Activated CD4-positive, alpha-beta T cell treated with anti-CD3 and anti-CD28 coated beads for 4 hours (primary cell): ENCODE measurements around the gene ZNF217.
A peak's percentile ranks its signal among the peaks of the same experiment; 100 is the strongest.
"Not testable (repeated sequence)": the region's sequence is repeated elsewhere in the genome, so short reads cannot be mapped to it uniquely, and the experiment has no call there.

Experiments used
- DNase-seq, 2 donors: peaks; one replicate each; pipeline ENCODE4 v3.0.0-alpha.2; 2020

The ZNF217 gene

DNA sequence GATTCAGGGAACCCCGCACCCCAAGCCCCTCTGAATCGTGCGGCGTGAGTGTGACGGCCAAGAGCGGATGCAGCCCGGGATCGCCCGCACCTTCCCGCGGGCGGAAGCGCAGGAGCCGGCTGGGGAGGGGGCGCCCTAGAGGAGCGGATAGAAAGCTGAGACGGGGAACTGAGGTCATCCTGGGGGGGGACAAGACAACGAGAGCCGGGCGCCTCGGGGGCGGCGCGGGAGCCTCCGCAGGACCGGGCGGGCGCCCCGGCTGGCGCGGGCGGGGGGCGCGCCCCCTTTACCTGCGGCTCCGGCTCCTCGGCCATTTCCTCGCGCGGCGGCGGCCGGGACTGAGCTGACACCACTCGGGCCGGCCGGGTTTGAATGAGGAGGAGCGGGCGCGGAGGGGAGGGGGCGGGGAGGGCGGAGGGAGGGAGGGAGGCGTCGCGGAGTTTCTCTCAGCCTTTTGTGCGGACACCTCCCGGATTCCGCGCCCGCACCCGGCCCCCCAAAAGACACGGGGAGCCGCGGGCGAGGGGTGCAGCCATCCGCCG, at the start of gene ZNF217:
ZNF217 (minus strand) TSS at position 374 of the 542 bp plus-strand sequence. CDS start 11,013 bp downstream, outside the sequence.
- DNase-seq = peak; percentile 62 to 76

DNA sequence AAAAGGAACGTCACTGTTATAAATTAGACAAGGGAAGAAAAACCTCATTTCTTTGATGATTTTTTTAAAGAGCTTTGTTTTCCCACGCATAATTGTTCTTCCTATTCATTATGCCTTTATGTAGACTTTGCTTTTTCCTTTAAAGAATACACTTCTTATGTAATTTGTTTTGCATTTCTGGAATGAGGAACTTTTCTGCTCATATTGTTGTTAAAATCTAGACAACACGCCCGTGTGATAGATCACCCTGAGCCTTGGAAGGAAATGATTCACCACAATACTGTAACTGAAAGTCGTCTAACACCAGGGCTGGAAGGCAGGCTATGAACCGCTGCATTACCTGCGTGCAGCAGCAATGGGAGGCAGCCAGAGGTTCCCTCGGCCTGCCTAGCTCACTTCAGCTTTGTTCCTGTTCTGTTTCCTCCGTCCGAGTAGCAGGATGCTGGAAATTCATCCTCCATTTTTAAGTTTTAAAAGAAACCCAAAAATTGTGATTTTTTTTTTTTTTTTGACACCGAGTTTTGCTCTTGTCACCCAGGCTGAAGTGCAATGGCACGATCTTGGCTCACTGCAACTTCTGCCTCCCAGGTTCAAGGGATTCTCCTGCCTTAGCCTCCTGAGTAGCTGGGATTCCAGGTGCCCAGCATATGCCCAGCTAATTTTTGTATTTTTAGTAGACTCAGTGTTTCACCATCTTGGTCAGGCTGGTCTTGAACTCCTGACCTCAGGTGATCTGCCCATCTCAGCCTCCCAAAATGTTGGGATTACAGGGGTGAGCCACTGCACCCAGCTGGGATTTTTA, 49.6 kb upstream of the ZNF217 start:
- DNase-seq = peak; percentile 61 to 68

DNA sequence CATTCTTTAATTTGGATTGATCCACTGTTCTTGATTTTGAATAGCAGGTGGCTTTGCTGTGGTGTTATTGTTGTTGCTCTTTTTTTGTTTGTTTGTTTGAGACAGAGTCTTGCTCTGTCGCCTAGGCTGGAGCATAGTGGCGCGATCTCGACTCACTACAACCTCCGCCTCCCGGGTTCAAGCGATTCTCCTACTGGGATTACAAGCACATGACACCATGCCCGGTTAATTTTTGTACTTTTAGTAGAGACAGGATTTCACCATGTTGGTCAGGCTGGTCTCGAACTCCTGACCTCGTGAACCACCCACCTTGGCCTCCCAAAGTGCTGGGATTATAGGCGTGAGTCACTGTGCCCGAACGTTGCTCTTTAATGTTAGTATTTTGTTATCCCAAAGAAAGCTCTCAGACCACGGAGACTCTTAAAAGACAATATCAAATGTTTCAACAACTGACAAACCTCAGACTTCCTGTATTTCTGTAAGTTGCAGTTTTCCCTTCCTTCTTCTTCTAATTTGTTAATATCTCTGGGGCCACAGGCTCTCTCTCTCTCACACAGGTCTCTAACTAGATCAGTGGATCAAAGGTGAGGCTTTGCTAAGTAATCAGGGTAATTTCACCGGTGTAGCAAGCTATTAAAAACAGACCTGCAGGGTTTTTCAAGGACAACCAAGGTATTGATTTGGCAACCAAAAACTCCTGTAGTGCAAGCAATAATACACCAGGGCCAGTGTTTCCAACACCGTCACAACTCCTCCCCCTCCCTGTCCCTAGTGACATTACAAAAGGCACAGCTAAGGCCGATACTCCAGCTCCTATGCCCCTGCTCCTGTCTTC, 48.8 kb upstream of the ZNF217 start:
- DNase-seq = peak; percentile 28 to 33

DNA sequence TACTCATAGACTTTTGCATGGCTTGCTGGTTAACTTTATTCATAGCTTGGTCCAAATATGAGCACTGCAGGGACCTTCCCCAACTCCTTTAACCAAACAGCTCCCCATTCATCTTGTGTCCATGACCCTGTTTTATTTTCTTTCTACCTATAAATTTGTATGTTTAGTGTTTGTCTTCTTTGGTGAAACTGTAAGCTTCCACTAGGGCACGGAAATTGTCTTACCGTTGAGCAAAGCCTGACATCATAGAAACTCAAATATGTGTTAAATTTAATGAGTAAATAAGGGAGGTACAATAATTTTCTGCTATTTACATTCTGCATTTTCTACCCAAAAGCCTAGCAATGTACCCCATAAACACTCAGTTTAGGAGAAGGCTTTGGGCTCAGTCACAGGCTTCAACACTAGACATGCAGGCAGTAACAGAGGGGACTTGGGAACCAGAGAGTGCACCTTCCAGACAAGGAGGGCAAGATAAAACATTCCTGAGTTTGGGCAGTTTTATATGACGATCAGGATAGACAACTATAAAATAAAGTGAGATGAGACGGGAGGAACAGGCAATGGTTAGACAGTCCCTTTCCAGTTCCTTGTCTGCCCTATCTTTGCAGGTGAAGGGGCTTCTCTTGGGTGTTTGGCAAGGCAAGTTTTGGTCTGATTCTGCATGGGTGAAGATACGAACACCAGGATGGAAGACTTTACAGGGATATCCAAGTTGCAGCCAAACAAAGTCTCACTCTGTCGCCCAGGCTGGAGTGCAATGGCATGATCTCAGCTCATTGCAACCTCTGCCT, 46.2 kb upstream of the ZNF217 start:
- DNase-seq = no peak

DNA sequence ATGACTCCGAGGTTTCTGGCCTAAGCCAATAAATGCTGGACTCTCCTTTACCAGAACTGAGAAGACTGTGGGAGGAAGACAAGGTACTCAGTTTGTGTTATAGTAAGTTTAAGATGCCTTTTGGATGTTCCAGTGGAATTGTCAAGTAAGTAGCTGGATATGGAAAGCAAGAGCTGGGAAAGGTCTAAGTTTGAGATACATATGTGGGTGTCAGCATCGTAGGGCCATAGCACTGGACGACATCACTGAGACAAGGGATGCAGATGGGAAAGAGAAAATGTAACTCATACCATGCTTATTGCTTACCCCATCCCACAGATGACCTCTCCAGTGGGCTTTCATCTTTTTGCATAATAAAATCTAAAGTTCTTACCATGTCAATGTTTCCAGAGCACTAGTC, 45.5 kb upstream of the ZNF217 start:
- DNase-seq = no peak

DNA sequence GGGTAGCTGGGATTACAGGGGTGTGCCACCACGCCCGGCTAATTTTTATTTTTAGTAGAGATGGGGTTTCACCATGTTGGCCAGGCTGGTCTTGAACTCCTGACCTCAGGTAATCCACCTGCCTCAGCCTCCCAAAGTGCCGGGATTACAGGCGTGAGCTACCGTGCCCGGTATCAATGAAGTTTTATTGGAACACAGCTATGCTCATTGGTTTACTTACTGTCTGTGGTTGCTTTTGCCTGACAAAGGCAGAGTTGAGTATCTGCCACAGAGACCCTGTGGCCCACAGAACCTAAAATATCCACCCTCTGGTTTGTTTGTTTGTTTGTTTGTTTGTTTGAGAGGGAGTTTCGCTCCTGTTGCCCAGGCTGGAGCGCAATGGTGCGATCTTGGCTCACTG, 43.7 kb upstream of the ZNF217 start:
- not testable (repeated sequence) for DNase-seq

DNA sequence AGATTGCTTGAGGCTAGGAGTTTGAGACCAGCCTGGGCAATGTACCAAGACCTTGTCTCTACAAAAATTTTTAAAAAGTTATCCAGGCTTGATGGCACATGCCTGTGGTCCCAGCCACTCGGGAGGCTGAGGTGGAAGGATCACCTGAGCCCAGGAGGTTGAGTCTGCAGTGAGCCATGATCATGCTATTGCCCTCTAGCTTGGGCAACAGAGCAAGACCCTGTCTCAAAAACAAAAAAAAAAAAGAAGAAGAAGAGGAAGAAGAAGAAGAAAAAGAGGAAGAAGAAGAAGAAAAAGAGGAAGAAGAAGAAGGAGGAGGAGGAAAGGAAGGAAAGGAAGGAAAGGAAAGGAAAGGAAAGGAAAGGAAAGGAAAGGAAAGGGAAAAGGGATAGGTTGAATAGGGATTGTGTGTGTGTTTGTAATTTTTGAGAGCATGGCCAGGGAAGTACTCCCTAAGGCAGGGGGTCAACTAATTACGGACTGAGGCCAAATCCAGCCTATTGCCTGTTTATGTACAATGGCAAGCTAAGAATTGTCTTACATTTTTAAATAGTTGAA, 43.0 kb upstream of the ZNF217 start:
- no peak for DNase-seq

DNA sequence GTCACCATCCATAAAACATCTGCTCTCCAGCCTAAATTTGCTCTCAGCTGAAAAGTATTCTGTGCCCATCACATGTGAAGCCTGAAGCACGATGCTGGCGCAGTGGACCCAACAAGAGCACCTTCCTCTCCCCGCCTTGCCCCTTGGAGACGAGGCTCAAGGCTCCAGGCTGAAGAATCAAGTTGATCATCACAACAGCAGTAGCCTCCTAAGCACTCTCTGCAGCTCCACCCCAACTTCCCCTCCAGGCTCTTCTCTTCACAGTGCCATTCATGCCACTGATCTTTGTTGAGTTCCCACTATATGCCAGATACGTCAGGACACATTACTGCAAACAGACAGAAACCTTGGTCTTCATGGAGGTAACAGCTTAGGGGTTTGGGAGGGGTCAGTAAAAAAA, 41.6 kb upstream of the ZNF217 start:
- DNase-seq = no peak

DNA sequence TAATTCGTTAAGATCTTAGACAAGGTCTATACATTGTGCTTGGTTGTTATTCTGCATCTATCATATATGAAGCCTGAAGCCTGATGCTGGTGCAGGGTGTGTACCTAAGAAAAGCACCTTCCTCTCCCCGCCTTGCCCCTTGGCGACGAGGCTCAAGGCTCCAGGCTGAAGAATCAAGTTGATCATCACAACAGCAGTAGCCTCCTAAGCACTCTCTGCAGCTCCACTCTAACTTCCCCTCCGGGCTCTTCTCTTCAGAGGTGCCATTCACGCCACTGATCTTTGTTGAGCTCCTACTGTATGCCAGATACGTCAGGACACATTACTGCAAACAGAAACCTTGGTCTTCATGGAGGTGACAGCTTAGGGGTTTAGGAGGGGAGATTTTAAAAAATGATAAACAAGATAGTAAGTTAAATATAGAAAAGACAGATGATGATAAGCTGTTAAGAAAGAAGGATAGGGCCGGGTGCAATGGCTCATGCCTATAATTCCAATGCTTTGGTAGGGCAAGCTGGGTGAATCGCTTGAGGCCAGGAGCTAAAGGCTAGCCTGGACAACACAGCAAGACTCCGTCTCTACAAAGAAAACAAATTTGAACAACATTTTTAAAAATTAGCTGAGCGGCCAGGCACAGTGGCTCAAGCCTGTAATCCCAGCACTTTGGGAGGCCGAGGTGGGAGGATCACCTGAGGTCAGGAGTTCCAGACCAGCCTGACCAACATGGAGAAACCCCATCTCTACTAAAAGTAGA, 38.4 kb upstream of the ZNF217 start:
- DNase-seq = no peak

DNA sequence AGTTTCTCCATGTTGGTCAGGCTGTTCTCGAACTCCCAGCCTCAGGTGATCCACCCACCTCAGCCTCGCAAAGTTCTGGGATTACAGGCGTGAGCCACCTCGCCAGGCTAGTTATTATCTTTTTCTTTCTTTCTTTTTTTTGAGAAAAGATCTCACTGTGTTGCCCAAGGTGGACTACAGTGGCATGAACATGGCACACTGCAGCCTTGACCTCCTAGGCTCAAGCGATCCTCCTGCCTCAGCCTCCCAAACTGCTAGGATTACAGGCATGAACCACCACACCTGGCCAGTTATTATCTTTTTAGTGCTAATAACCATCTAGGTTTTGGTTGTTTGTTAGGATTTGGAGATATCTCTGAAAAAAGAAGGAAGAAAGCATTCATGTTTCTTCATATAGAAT, 35.8 kb upstream of the ZNF217 start:
- no peak for DNase-seq

DNA sequence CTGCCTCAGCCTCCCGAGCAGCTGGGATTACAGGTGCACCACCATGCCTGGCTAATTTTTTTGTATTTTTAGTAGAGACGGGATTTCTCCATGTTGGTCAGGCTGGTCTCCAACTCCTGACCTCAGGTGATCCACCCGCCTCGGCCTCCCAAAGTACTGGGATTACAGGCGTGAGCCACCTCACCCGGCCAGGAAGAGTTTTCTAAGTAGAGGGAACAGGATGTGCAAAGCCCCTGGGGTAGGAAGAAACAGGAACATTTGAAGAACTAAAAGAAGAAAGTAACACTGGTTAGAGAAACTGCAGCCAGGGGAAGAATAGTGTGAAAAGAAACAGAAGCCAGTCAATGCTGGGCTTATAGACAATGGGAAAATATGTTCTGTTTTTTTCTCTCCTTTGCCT, 35.1 kb upstream of the ZNF217 start:
- not testable (repeated sequence) for DNase-seq

DNA sequence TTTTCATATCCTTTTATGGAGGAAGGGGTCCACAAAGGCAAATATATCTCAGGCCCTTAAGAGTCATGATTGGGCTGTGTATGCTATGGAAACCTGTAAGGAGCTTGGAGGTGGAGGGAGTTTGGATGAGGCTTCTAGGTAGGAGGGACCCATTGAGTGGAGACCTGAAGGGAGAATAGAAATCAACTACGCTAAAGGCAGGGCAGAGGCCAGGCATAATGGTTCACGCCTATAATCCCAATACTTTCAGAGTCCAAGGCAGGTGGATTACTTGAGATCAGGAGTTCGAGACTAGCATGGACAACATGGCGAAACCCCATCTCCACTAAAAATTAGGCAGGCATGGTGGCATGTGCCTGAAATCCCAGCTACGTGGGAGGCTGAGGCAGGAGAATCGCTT, 34.4 kb upstream of the ZNF217 start:
- DNase-seq = no peak

DNA sequence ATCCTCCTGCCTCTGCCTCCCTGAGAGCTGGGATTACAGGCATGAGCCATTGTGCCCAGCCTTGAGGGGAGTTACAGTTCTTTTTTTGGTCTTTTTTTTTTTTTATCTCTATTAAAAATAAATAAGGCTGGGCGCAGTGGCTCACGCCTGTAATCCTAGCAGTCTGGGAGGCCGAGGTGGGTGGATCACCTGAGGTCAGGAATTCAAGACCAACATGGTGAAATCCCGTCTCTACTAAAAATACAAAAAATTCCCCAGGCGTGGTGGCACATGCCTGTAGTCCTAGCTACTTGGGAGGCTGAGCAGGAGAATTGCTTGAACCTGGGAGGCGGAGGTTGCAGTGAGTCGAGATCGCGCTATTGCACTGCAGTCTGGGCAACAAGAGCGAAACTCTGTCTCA, 33.4 kb upstream of the ZNF217 start:
- DNase-seq = not testable (repeated sequence)

DNA sequence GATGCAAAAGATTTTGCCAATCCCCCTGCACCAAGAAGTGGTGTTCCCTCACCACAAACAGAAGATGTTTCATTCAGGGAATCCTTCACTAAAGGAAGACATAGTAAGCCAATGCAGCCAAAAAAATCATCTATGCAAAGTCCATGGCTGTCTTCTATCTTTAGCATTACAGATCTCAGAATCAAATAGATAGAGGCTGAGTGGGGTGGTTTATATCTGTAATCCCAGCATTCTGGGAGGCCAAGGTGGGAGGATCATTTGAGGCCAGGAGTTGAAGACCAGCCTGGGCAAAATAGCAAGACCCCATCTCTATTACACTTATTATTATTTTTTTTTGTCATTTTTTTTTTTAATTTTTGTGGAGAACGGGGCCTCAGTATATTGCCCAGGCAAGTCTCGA, 32.9 kb upstream of the ZNF217 start:
- DNase-seq = no peak

DNA sequence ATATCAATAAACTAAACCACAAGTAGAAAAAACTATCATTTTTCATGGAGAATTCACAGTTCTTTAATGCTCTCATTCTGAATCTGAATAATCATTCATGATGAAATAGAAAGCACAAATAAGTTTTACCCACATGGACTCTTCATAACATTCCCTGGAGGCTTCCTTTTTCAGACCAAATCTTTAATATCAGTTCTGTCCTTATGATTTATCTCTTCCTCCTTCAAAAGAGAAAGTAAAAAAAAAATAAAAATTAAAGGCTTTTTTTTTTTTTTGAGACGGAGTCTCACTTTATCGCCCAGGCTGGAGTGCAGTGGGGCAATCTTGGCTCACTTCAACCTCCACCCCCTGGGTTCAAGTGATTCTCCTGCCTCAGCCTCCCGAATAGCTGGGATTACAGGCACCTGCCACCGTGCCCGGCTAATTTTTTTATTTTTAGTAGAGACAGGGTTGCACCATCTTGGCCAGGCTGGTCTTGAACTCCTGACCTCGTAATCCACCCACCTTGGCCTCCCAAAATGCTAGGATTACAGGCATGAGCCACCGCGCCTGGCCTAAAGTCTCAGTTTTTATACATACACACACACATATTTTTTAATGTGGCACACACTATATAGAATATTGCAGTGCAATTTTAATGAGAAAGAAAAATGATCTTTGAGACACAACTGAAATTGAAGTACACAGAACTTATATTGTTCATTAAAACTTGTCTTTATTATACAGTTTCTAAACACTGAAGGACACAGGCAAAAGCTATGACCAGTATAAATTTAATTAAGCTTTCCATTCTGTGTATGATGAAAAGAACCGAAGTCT, 31.9 kb upstream of the ZNF217 start:
- DNase-seq = no peak

DNA sequence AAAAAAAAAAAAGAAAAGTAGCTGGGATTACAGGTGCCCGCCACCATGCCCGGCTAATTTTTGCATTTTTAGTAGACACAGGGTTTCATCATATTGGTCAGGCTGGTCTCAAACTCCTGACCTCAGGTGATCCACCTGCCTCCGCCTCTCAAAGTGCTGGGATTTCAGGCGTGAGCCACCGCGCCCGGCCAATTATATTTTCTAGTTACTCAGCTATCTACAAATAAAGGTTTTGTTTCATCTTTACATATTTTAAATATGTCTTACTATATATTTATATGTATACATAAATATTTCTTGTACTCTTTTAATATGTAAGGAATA, 31.2 kb upstream of the ZNF217 start:
- DNase-seq = not testable (repeated sequence)

DNA sequence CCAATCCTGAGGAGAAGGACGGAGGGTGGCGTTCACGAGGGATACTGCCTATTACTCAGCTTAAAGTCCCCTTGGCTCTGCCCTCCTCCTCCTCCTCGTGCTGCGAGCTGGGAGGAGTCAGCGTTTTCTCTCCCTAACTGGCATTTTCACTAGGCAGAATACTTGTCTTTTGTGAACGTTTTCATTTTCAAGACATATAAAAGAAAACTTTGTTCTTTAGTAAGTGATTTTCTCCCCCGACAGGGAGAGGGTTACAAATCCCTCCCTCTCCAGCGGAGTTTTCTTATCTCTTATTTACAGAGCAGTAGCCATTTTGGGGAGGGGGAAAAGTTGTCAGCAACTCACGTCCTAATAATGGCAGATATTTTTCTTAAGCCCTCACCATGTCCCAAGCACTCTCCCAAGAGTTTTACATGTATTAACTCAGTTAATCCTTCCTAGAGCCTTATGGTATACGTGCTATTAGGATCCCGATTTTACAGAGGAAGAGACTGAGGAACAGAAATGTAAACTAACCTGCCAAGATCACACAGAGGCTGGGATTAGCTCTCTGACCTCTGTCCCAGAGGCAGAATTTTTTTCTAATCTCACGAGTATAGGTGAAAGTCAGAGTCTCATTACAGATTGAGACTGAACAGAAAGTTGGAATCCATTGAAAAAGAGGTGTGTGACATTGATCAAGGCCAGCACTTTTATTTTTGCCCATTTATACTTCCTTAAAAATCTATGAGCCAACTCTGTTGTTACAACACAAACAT, 30.0 kb upstream of the ZNF217 start:
- peak; percentile 48 for DNase-seq

DNA sequence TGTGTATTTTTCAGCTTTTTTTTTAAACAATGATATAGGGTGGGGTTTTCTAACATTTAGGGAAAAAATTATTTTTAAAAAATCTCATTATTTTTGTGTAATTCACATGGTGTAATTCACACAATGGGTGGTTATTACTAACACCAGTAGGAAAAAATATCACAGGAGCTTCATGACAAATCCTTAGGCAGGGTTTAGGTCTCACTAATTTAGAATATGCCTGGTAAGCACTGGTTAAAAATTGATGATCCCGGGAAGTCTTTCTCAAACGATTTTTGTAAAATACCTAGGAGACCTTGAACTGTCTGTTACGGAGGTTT, 29.5 kb upstream of the ZNF217 start:
- DNase-seq = no peak

DNA sequence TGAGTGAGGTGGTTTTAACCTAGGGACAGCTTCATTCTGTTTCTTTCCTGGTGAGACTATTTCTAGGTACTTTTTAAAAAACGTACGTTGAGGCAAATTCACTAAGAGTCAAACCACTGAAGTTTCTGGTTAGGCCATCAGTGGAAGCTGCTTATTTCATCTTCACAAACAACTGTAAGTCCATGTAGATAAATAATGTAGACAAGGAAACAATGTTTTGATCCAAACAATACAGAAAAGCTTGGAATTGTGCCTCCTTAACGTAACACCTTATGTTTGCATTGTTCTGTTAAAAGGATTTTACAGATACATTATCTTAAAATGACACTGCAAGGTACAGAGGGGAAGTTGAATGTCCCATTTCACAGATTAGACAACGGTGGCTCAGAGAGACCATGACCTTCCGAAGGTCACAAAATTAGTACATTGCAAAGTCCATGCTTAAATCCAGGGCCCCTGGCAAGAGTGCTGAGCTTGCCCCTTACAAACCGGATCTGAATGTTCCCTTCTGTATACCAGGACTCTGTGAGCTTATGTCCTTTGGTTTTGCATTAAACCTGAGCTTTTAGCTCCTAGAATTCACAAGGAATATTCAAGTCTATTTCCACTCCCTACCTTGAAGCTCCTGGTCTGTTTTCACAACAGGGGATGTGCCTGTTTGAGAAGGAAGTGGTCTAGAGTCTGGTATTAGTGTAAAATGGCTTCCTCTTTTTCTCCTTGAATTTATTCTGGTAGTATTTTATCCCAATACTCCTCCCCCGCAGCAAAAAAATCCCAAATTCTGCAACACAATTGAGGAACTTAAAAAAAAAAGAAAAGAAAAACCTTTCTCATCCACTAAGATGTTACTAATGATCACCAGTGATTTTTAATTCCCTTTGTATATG, 28.9 kb upstream of the ZNF217 start:
- no peak for DNase-seq
